Caco-2 (cell line): ENCODE data around the gene ASTN2. TPM values are rescaled to one million over a fixed set of nuclear protein-coding genes. Genes with fewer than 3 reads are reported as not detected.

Source experiments
- BruUV-seq: library from RNA; stranded (reverse); fragments of 400-500 nt; replicated peaks from 2 replicates; lab custom pipeline; 2021; lab: Mats Ljungman, UMichigan
- CTCF ChIA-PET: fragments of 300-600 bp; sonication (Branson Sonifier 250); formaldehyde crosslinking; loops from one replicate; lab custom pipeline; 2022; ENCODE audit warnings: antibody characterized with exemption; lab: Charles Lee
- POLR2A ChIA-PET: fragments of 300-600 bp; sonication (Branson Sonifier 250); formaldehyde crosslinking; loops from one replicate; lab custom pipeline; 2022; ENCODE audit warnings: antibody characterized with exemption; lab: Charles Lee
- DNase-seq, 2 experiments: peaks; one replicate each; pipeline versions ENCODE4 v3.0.0 to v3.0.0-alpha.2; 2020 to 2022
- H3K27me3 ChIP-seq: replicated peaks from 2 replicates; pipeline ENCODE4 v1.6.0; 2011; ENCODE audit warnings: low read length; ENCODE audit not compliant: control insufficient read depth, insufficient read depth
- H3K36me3 ChIP-seq: 2 replicates; pipeline ENCODE4 v1.5.1; 2011; ENCODE audit warnings: low read length; ENCODE audit not compliant: control insufficient read depth, insufficient read depth
- H3K4me1 ChIP-seq: fragments of 250-450 bp; sonication (Bioruptor Pico); 2 replicates; pipeline ENCODE4 v1.5.1; 2020; ENCODE audit warnings: mild to moderate bottlenecking
- H3K4me3 ChIP-seq: 2 replicates; pipeline ENCODE4 v1.5.1; 2011; ENCODE audit warnings: low read depth, mild to moderate bottlenecking, control low read depth, low read length
- H3K9me3 ChIP-seq: fragments of 250-450 bp; sonication (Bioruptor Pico); 2 replicates; pipeline ENCODE4 v1.5.1; 2020; ENCODE audit warnings: mild to moderate bottlenecking, moderate library complexity
- H3K27ac Mint-ChIP-seq: one replicate; pipeline ENCODE4 v1.8.0; 2022; ENCODE audit warnings: mixed read lengths; ENCODE audit not compliant: unreplicated experiment
- H3K27me3 Mint-ChIP-seq: one replicate; pipeline ENCODE4 v1.8.0; 2022; ENCODE audit warnings: mixed read lengths; ENCODE audit not compliant: insufficient read depth, unreplicated experiment
- H3K36me3 Mint-ChIP-seq: one replicate; pipeline ENCODE4 v1.8.0; 2022; ENCODE audit warnings: mild to moderate bottlenecking, mixed read lengths; ENCODE audit not compliant: insufficient read depth, unreplicated experiment
- H3K4me1 Mint-ChIP-seq: one replicate; pipeline ENCODE4 v1.8.0; 2022; ENCODE audit warnings: low read depth, mixed read lengths; ENCODE audit not compliant: unreplicated experiment
- H3K4me3 Mint-ChIP-seq: one replicate; pipeline ENCODE4 v1.8.0; 2022; ENCODE audit warnings: mild to moderate bottlenecking, moderate library complexity, mixed read lengths; ENCODE audit not compliant: unreplicated experiment
- H3K9me3 Mint-ChIP-seq: one replicate; pipeline ENCODE4 v1.8.0; 2022; ENCODE audit warnings: mixed read lengths; ENCODE audit not compliant: unreplicated experiment
- intact Hi-C: fragments of 100-400 bp; cut with micrococcal nuclease; formaldehyde crosslinking; loops from one replicate; pipeline ENCODE4 v1.10.0; 2022; ENCODE audit not compliant: unreplicated experiment
- total RNA-seq: library from RNA; stranded (reverse); gene quantifications from 2 replicates; pipeline ENCODE4 v1.2.3, GENCODE V29; 2022
- TF ChIP-seq, protein P1 (sequence below), 2 experiments: fragments of 200-600 bp in 1 of 2; IDR thresholded peaks; 1 replicate in 1 of 2; 2 replicates in 1 of 2; pipeline versions ENCODE4 v1.5.1 to v1.8.0; 2011 to 2022; ENCODE audit warnings: antibody characterized with exemption in 1 of 2, control low read depth in 1 of 2, inconsistent platforms in 1 of 2, low read depth in 1 of 2, low read length in 1 of 2, mild to moderate bottlenecking in 1 of 2, moderate library complexity in 1 of 2; ENCODE audit not compliant: insufficient read depth in 1 of 2, severe bottlenecking in 1 of 2, unreplicated experiment in 1 of 2

The ASTN2 gene
- total RNA-seq, 1 experiment from 2014 or later = 12.7 TPM

DNA sequence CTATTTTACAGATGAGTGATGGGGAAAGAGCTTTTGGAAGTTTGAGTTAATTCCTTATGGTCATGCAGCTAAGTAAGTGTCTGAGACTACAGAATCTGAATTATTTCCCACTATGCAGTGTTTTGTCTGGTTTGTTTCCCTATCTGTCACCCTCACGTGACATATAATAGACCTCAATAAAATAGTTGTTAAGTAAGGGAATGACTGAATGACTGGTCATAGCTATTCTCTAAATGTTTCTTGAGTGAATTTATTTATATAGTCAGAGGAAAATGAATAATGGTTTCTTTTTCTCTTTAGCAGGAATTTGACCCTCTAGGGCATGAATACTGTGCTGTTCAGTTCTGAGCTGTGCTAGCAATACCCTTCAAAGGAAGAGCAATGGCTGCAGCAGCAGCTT, 717.5 kb downstream of the ASTN2 start:
- Histone ChIP-seq H3K27me3 (no peaks in the 10 kb centered on the region), H3K4me1 (no peaks in the 10 kb centered on the region), H3K36me3 (no peaks in the 10 kb centered on the region; the same call in none of the 2 replicates), H3K9me3 (no peaks in the 10 kb centered on the region), H3K4me3 (no peak overlapping the region)
- Mint-ChIP-seq H3K4me1 (no peaks in the 10 kb centered on the region), H3K4me3 (no peak overlapping the region), H3K9me3 (no peaks in the 10 kb centered on the region), H3K27me3 (no peaks in the 10 kb centered on the region), H3K36me3 (peaks cover 8% of the 10 kb centered on the region), H3K27ac (no peak overlapping the region)
- intact Hi-C loops = no loop called here
- BruUV-seq = no TSS peak
- ChIA-PET CTCF (no interaction called here), POLR2A (no interaction called here)
- TF ChIP-seq, protein P1, sequence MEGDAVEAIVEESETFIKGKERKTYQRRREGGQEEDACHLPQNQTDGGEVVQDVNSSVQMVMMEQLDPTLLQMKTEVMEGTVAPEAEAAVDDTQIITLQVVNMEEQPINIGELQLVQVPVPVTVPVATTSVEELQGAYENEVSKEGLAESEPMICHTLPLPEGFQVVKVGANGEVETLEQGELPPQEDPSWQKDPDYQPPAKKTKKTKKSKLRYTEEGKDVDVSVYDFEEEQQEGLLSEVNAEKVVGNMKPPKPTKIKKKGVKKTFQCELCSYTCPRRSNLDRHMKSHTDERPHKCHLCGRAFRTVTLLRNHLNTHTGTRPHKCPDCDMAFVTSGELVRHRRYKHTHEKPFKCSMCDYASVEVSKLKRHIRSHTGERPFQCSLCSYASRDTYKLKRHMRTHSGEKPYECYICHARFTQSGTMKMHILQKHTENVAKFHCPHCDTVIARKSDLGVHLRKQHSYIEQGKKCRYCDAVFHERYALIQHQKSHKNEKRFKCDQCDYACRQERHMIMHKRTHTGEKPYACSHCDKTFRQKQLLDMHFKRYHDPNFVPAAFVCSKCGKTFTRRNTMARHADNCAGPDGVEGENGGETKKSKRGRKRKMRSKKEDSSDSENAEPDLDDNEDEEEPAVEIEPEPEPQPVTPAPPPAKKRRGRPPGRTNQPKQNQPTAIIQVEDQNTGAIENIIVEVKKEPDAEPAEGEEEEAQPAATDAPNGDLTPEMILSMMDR (IDR thresholded peaks at IDR 0.05; ENCODE audit: insufficient read depth in 1 of 2, low read depth in 1 of 2, low read length in 1 of 2, severe bottlenecking in 1 of 2, unreplicated experiment in 1 of 2) = no peak
- no peak for DNase-seq

DNA sequence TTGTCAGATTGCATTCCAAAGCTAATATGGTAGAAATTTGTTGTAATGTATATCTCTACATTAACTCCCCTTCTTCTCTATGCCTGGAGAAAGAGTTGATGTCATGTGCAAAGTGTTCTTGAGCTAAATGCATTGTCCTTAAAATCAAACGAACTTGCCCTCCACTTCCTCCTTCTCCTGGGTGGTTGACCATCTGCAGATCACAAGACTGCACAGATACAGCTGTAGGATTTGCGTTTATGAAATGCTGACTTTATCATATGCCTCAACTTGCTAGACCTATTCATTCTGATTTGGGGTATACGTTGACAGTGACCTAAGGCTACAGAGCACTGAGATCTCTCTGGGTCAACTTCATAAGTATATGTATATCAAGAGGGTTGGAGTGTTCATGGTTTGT, 719.4 kb downstream of the ASTN2 start:
- intact Hi-C loops = no loop called here
- DNase-seq = no peak

GRCh38 chr9:116694785-116695291, 720.0 kb downstream of the ASTN2 start:
- Mint-ChIP-seq H3K36me3 (peaks cover 8% of the 10 kb centered on the region), H3K27ac (no peak overlapping the region), H3K4me3 (no peak overlapping the region), H3K4me1 (peaks cover under 1% of the 10 kb centered on the region), H3K9me3 (no peaks in the 10 kb centered on the region), H3K27me3 (no peaks in the 10 kb centered on the region)
- no peak overlapping the region for H3K4me3 ChIP-seq
- ChIA-PET POLR2A (no interaction called here), CTCF (no interaction called here)
- H3K4me1 ChIP-seq = peaks cover 6% of the 10 kb centered on the region
- H3K36me3 ChIP-seq = no peaks in the 10 kb centered on the region; the same call in none of the 2 replicates
- intact Hi-C loops = no loop called here
- no peaks in the 10 kb centered on the region for H3K9me3 ChIP-seq
- no peak for DNase-seq
- TF ChIP-seq, protein P1 (IDR thresholded peaks at IDR 0.05; ENCODE audit: insufficient read depth in 1 of 2, low read depth in 1 of 2, low read length in 1 of 2, severe bottlenecking in 1 of 2, unreplicated experiment in 1 of 2) = no peak
- BruUV-seq = no TSS peak
- no peaks in the 10 kb centered on the region for H3K27me3 ChIP-seq

More for the DNA sequence above, 719.4 kb downstream of the ASTN2 start:
- Histone ChIP-seq H3K9me3 (no peaks in the 10 kb centered on the region), H3K4me3 (no peak overlapping the region), H3K27me3 (no peaks in the 10 kb centered on the region), H3K36me3 (no peaks in the 10 kb centered on the region; the same call in none of the 2 replicates), H3K4me1 (no peaks in the 10 kb centered on the region)
- H3K36me3 Mint-ChIP-seq = peaks cover 8% of the 10 kb centered on the region
- H3K9me3 Mint-ChIP-seq = no peaks in the 10 kb centered on the region
- no peaks in the 10 kb centered on the region for H3K27me3 Mint-ChIP-seq
- ChIA-PET CTCF (no interaction called here), POLR2A (no interaction called here)
- no peaks in the 10 kb centered on the region for H3K4me1 Mint-ChIP-seq
- no TSS peak for BruUV-seq
- no peak overlapping the region for H3K27ac Mint-ChIP-seq
- no peak overlapping the region for H3K4me3 Mint-ChIP-seq
- TF ChIP-seq, protein P1 (IDR thresholded peaks at IDR 0.05; ENCODE audit: insufficient read depth in 1 of 2, low read depth in 1 of 2, low read length in 1 of 2, severe bottlenecking in 1 of 2, unreplicated experiment in 1 of 2) = no peak
